ENCODE data around the gene GRHL1.
A peak's percentile ranks its signal among the peaks of the same experiment; 100 is the strongest.

GRHL1 gene

GRCh38 chr2:9994462-9994861 lies 43.0 kb downstream of the GRHL1 start:
- no peak for DNase-seq

GRCh38 chr2:9995059-9995458 lies 43.6 kb downstream of the GRHL1 start:
- no peak for DNase-seq

DNA sequence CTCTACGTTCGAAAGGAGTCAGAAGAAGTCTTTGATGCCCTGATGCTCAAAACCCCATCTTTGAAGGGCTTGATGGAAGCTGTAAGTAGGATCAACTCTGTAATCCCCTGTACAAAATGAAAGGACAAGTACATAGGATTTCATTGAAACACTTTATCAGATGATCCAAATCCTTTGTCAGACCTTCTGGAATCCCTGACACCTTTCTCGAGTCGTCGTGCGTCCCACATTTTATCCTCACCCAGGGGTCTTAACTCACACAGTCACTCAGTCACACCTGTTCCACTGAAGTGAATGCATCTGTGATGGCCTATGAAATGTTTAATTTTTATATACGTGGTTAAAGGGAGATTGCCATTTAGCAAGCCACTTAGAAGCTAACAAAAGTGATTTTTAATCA lies 44.8 kb downstream of the GRHL1 start:
- no peak for DNase-seq

DNA sequence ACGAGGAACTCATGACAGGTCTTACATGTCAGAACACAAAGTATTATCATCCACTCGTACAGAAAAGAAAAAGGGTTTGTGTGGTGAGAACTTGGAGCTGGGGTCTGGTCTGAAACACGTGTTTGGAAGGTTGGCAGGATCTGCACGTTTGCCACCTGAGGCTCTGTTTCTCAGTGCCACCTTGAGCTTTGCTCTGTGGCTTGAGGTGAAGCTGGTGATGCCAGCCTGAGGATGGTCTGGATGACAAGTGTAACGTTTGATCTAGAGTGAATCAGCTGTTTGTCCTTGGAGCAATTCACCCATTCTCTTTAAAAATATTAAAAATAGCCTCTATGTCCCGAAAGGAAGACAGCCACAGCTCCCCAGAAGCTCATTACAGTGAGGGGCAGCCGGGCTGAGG lies 46.4 kb downstream of the GRHL1 start:
- DNase-seq: no peak

- no peak for DNase-seq
Observed at GRCh38 chr2:9998916-9999654, 47.6 kb downstream of the GRHL1 start.

GRCh38 chr2:9999693-10000092 lies 48.2 kb downstream of the GRHL1 start:
- no peak for DNase-seq

GRCh38 chr2:10000541-10000940 lies 49.0 kb downstream of the GRHL1 start:
- DNase-seq: no peak

- no peak for DNase-seq
Observed at GRCh38 chr2:10001586-10001985, 50.1 kb downstream of the GRHL1 start.

DNA sequence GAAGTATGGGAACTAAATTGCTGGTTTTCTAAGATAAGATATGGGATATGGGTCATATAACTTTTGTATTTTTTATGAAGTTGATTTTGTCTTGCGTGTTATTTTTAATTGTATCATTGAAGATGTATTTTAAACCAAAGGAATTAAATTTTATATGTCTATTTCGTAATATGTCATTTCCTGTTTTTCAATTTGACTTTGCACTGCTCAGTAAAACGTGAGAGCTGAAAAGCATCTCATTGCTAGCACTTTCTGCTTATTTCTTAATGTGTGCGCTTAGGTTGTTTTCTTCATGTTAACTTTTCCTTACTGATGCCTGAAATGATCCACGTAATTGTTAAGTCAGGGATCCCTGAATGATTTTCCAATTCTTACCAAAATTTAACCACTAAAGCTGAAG lies 50.6 kb downstream of the GRHL1 start:
- no peak for DNase-seq

DNA sequence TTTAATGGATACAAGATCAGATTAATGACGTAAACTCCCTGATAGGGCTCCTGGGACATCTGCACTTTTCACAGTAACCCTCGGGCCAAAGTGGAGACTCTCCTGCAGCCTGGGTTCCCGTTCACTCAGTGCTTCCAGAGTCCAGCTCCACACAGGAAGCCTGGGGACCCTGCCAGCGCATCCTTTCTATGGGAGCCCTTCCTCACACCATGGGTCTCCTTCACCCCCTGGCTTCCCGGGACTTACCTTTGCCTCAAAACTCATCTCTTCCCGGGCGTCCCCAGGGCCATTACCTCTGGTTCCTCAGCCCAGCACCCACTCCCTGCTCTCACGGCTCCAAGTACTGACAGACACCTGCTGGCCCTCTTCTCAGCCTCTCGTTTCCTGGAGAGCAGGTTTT lies 51.2 kb downstream of the GRHL1 start:
- no peak for DNase-seq

DNA sequence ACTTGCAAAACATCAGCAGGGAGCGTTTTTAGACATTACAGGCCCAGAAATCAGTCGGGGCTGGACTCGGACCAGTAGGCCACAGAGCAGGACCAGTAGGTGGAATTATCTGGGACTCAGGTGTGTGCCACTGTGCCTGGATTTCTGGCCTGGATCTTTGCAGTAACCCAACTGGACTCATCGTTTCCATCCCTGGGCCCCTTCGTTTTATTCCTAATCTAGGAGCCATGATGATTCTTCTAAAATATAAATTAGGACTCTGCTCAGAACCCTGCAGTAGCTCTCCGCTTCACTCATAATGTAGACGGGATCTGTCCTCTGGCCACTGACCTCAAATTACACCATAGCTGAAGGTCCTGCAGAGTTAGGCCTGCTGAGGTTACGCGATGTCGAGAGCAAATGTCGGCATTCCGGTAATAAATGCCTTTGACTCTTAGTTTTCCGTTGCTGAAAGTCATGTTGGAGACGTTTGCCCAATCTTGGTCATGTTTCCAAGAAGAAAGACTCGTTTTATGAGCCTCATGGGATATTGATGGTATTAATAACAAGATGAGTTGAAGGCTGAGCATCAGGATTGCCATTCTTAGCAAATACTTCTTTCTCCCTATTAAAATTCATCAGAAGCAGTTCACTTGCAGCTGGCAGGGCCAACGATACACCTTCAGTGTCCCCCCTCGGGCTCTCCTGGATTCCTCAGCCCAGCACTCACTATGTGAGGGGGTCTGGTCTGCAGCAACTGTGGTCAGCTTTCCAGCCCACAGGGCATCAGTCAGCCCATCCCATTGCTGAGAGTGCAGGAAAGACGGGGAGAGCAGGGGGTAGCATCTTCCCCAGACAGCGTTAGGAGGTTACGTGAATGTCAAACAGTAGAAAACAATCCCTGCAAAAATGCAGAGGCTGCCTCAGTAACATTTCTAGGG lies 52.0 kb downstream of the GRHL1 start:
- no peak for DNase-seq

DNA sequence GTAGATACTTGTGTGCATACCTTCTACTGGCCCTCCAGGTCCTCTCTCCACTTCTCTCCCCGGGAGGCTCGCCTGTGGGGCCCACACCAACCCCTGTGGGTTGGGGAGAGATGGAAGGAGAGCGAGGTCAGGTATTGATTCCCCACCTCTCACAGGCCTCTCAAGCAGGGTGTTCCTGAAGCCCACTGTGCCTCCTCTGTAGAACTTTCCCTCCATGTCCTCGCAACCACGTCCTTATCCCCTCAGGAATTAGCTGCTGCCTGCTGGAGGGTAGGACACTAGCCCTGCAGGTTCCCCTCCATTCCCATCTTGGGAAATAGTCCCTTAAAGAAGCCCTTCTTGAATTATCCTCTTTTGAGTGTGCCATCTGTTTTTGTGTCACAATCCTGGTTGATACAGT lies 52.9 kb downstream of the GRHL1 start:
- no peak for DNase-seq

DNA sequence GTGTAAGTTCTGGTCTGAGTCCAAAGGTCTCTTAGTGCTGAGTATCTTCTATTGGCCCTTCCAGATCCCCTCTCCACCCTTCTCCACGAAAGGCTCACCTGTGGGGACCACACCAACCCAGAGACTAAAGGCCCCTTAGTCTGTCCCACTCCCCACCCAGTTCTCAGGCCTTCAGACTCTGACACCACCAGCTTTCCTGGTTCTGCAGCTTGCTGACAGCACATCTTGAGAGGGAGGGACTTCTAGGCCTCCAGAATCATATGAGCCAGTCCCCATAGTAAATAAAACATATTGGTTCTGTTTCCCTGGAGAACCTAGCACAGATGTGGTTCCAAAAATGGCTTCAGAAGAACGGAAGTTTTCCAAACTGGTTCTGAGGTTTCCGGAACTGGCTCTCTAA lies 53.3 kb downstream of the GRHL1 start:
- no peak for DNase-seq

GRCh38 chr2:10005461-10006235 lies 54.2 kb downstream of the GRHL1 start:
- no peak for DNase-seq

GRCh38 chr2:10006236-10007161 lies 55.0 kb downstream of the GRHL1 start:
- no peak for DNase-seq

DNA sequence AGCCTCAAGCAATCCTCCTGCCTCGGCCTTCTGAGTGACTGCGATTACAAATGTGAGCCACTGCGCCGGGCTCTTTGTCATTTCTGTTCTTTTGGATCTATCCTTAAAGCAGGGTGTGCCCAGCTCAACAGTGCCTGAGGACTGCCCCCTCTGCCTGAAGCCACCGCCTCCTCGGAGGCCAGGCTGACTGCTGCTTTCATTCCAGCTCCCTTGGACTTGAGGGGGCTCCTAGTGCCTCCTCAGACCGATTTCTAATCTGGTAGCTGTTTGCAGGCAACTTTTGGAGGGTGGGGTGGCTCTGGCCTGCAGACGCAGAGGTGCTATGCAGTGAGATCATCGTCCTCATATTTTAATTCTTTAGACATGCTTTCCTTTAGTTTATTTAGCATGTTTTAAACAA lies 55.9 kb downstream of the GRHL1 start:
- no peak for DNase-seq

GRCh38 chr2:10007921-10008808 lies 56.7 kb downstream of the GRHL1 start:
- DNase-seq: peak; percentile 37

GRCh38 chr2:10008809-10009176 lies 57.3 kb downstream of the GRHL1 start:
- no peak for DNase-seq

DNA sequence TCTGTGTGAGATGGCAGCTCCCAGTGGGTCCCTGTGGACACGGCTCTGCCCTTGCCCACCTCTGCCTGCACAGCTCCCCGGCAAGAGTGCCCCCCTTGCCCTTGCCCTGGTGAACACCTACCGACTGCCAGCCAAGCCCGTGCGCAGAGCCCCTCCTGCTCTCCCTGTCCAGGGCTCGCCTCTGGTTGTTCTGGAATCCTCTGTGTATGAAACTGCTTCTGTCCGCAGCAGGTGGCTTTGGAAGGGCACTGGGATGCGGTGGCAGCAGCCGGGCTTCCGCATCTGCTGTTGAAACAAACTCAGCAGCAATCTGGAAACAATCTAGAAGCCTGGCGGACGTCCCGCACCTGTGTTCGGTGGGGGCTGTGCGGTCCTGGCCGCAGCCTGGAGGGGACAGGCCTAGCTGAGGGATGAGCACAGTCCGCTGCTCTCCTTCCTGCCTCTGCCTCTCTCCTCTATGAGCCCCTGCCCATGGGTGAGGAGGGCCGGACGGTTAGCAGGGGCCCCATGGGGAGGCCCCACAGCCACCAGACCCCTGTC lies 57.8 kb downstream of the GRHL1 start:
- no peak for DNase-seq

All from fibroblast of skin of abdomen (primary cell).